ENCODE results near the gene CSTPP1. TPM values are rescaled to one million over a fixed set of nuclear protein-coding genes. Genes with fewer than 3 reads are reported as not detected.

CSTPP1 gene
- total and polyA plus RNA-seq, 2 of the 8 experiments (the other 6 are each of a cell fraction or from before 2014, with no cell fraction given) = 24.2 to 28.7 TPM

DNA sequence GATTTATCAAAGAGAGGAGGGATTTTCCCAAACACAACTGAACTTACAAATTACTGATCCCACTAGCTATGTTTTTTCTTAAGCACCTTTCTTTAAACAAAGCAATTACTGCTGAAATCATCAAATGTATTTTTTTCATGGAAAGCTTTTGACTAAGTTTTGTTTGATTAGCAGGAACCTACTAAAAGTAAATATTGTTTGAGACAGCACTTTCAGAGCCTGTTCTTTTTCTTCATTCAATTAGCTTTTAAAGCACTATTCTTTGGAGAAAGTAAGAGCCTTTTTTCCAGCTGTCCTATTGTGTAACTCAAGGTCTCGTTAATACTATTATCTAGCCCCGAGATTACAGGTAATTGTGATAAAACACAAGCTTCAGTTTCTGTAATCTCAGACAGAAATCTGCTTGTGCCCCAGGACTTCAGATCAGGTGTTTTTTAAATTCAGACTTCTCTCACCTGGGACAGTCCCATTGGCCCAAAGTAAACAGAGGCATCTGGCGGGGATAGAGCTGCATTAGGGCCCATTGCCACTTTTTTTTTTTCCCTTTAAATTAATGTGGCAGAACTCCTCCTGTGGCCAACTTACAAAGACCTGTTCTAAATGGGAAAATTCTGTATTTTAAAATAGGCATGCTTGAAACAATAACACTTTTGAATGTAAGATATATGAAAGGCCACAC, 11.0 kb downstream of the CSTPP1 start:
- Histone ChIP-seq H3K4me1 (replicated peaks in 1 of 4; ENCODE audit: control insufficient read depth in 3 of 4, insufficient read depth in 4 of 4, low read length in 3 of 4) (no peaks in the 10 kb centered on the region), H3K4ac (replicated peaks; ENCODE audit: insufficient read length, low read depth, low read length) (no peak overlapping the region), H3K4me2 (ENCODE audit: insufficient read depth in 1 of 2, low read depth in 2 of 2, low read length in 2 of 2) (no peak overlapping the region), H3K14ac (ENCODE audit: insufficient read length) (no peak overlapping the region), H2BK15ac (ENCODE audit: low read length) (no peak overlapping the region), H3K79me1 (ENCODE audit: low read depth, low read length) (no peaks in the 10 kb centered on the region), H3K4me3 (ENCODE audit: extremely low read depth in 1 of 4, insufficient read depth in 2 of 4, low read depth in 3 of 4, low read length in 4 of 4) (no peak overlapping the region), H3K23ac (ENCODE audit: insufficient read length) (no peak overlapping the region), H3K9ac (replicated peaks in 1 of 4; ENCODE audit: extremely low read depth in 1 of 4, low read depth in 3 of 4, low read length in 3 of 4) (no peak overlapping the region), H4K20me1 (replicated peaks in 1 of 2; ENCODE audit: control insufficient read depth in 1 of 2, insufficient read depth in 2 of 2, low read length in 2 of 2) (no peaks in the 10 kb centered on the region), H2BK20ac (ENCODE audit: low read length) (no peak overlapping the region), H2AFZ (ENCODE audit: low read length) (no peak overlapping the region), H3K56ac (replicated peaks; ENCODE audit: insufficient read length, low read depth, low read length) (no peak overlapping the region), H2BK12ac (ENCODE audit: low read depth, low read length) (no peak overlapping the region), H2BK5ac (ENCODE audit: low read depth, low read length) (no peak overlapping the region), H3K9me3 (ENCODE audit: insufficient read depth in 2 of 2, low read depth in 1 of 2, low read length in 1 of 2) (no peaks in the 10 kb centered on the region), H3K18ac (ENCODE audit: extremely low read depth, low read length) (no peak overlapping the region), H3K79me2 (ENCODE audit: control insufficient read depth in 1 of 2, insufficient read depth in 2 of 2, low read length in 2 of 2) (no peaks in the 10 kb centered on the region), H2BK120ac (replicated peaks; ENCODE audit: low read depth, low read length) (no peak overlapping the region), H3K27ac (ENCODE audit: low read depth, low read length) (no peak overlapping the region), H2AK5ac (ENCODE audit: low read depth, low read length) (no peak overlapping the region), H4K8ac (ENCODE audit: extremely low read depth, insufficient read depth, low read length) (no peak overlapping the region), H3K36me3 (ENCODE audit: control insufficient read depth in 2 of 4, insufficient read depth in 4 of 4, low read length in 3 of 4) (no peaks in the 10 kb centered on the region), H4K5ac (ENCODE audit: insufficient read length, low read depth, low read length) (no peak overlapping the region), H3K23me2 (ENCODE audit: low read depth, low read length) (no peaks in the 10 kb centered on the region), H3K27me3 (replicated peaks in 1 of 4; ENCODE audit: control insufficient read depth in 3 of 4, extremely low read depth in 1 of 4, insufficient read depth in 3 of 4, low read length in 3 of 4) (no peaks in the 10 kb centered on the region), H4K91ac (replicated peaks; ENCODE audit: insufficient read length, low read length) (no peak overlapping the region)
- no peak for FAIRE-seq
- CTCF ChIA-PET (ENCODE audit: partially characterized antibody) = interaction anchor here (0.6 to 2.1 kb wide), 3 partner anchors 31 to 206 kb away, joined by 3 to 11 read pairs (median 5); no protein-coding TSS in a partner anchor
- WGBS, 2 experiments (ENCODE audit: extremely low coverage in 1 of 2, insufficient coverage in 1 of 2, insufficient read length in 1 of 2, insufficient replicate concordance in 2 of 2, low coverage in 1 of 2, low lambda C conversion rate in 2 of 2, missing lambda C conversion rate in 1 of 2) = 89% methylated on average over 3 of the region's 3 CpGs; no CpG with 5 or more reads in 1 of the 2 experiments
- POLR2A ChIA-PET (ENCODE audit: partially characterized antibody) = interaction anchor here (1.2 kb wide), 1 partner anchor 10 kb away, joined by 4 read pairs; no protein-coding TSS in a partner anchor
- DNase-seq (ENCODE audit: low read depth in 1 of 2, low spot score in 2 of 2) = no peak
- TF ChIP-seq RXRA (IDR thresholded peaks at IDR 0.05; ENCODE audit: insufficient read depth, low read depth, low read length) = no peak
- no peak for TF ChIP-seq KDM4A (IDR thresholded peaks at IDR 0.05; ENCODE audit: low read depth, low read length, severe bottlenecking)
- no peak for TF ChIP-seq POU5F1 (IDR thresholded peaks at IDR 0.05; ENCODE audit: low read depth, low read length)
- no peak for TF ChIP-seq SRF (IDR thresholded peaks at IDR 0.05; ENCODE audit: low read depth, low read length)
- TF ChIP-seq SIN3A (conservative IDR thresholded peaks at IDR 0.05 in 1 of 2, IDR thresholded peaks at IDR 0.05 in 1 of 2; ENCODE audit: low read depth in 1 of 2, low read length in 2 of 2) = no peak
- no peak for TF ChIP-seq RNF2 (IDR thresholded peaks at IDR 0.05; ENCODE audit: borderline replicate concordance, low read depth, low read length, missing control alignments, poor library complexity, severe bottlenecking)
- TF ChIP-seq, protein P1, sequence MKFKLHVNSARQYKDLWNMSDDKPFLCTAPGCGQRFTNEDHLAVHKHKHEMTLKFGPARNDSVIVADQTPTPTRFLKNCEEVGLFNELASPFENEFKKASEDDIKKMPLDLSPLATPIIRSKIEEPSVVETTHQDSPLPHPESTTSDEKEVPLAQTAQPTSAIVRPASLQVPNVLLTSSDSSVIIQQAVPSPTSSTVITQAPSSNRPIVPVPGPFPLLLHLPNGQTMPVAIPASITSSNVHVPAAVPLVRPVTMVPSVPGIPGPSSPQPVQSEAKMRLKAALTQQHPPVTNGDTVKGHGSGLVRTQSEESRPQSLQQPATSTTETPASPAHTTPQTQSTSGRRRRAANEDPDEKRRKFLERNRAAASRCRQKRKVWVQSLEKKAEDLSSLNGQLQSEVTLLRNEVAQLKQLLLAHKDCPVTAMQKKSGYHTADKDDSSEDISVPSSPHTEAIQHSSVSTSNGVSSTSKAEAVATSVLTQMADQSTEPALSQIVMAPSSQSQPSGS (IDR thresholded peaks at IDR 0.05; ENCODE audit: low read length) = no peak
- no peak for TF ChIP-seq PHF8 (conservative IDR thresholded peaks at IDR 0.05; ENCODE audit: low read depth, low read length)
- TF ChIP-seq SAP30 (IDR thresholded peaks at IDR 0.05; ENCODE audit: insufficient read depth, insufficient replicate concordance, low read length) = no peak
- no peak for TF ChIP-seq SP1 (IDR thresholded peaks at IDR 0.05; ENCODE audit: low read depth, low read length)
